Liver (tissue), 3 donors: ENCODE data around the gene SNRPN.

Experiments used
- JUND ChIP-seq, 2 donors: IDR thresholded peaks; 2 replicates each; pipeline ENCODE4 v1.6.1; 2016; ENCODE audit warnings: antibody characterized with exemption in 2 of 2
- TF ChIP-seq, protein P1 (sequence below): fragments of 150-350 bp; IDR thresholded peaks from 2 replicates; pipeline ENCODE4 v1.5.1; 2017; ENCODE audit warnings: improper control_type of control experiment, low read depth, low read length; ENCODE audit not compliant: missing input control
- donor health status: healthy.
- donor health status: healthy.

- TF ChIP-seq, protein P1, sequence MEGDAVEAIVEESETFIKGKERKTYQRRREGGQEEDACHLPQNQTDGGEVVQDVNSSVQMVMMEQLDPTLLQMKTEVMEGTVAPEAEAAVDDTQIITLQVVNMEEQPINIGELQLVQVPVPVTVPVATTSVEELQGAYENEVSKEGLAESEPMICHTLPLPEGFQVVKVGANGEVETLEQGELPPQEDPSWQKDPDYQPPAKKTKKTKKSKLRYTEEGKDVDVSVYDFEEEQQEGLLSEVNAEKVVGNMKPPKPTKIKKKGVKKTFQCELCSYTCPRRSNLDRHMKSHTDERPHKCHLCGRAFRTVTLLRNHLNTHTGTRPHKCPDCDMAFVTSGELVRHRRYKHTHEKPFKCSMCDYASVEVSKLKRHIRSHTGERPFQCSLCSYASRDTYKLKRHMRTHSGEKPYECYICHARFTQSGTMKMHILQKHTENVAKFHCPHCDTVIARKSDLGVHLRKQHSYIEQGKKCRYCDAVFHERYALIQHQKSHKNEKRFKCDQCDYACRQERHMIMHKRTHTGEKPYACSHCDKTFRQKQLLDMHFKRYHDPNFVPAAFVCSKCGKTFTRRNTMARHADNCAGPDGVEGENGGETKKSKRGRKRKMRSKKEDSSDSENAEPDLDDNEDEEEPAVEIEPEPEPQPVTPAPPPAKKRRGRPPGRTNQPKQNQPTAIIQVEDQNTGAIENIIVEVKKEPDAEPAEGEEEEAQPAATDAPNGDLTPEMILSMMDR: no peak
- no peak for TF ChIP-seq JUND (IDR thresholded peaks at IDR 0.05)
Measured at GRCh38 chr15:24924153-24924552, 30.6 kb upstream of the SNRPN start.
